ENCODE measurements around the gene TMEFF1.

- TF ChIP-seq EP300 (IDR thresholded peaks at IDR 0.05): no peak
- TF ChIP-seq POLR2A (IDR thresholded peaks at IDR 0.05): no peak
- peak; percentile 54 to 98 (median 82) for TF ChIP-seq CTCF (IDR thresholded peaks at IDR 0.05)
- TF ChIP-seq POLR2AphosphoS5 (IDR thresholded peaks at IDR 0.05): no peak
Observed at GRCh38 chr9:100437860-100438805, 34.8 kb upstream of the TMEFF1 start.

All from sigmoid colon (tissue), 4 donors.